K562 (cell line): ENCODE results near the gene FOXJ1. TPM values are rescaled to one million over a fixed set of nuclear protein-coding genes. Genes with fewer than 3 reads are reported as not detected.
A peak's percentile ranks its signal among the peaks of the same experiment; 100 is the strongest.

Source experiments
- ATAC-seq: fragments of 200-7000 bp; cut with Tn5 transposase; 3 replicates; pipeline ENCODE4 v1.9.1; 2020; ENCODE audit warnings: moderate library complexity
- BruUV-seq: library from RNA; stranded (reverse); fragments of 400-500 nt; replicated peaks from 2 replicates; lab custom pipeline; 2021; lab: Mats Ljungman, UMichigan
- CTCF ChIA-PET: fragments of 300-600 bp; formaldehyde crosslinking; extraction: SDS; loops from one replicate; lab custom pipeline; 2021; ENCODE audit warnings: low intra/inter-chr PET ratio; lab: Yijun Ruan, JAX
- POLR2A ChIA-PET: fragments of 300-600, 350-650 bp; sonication (Branson Sonifier 250); formaldehyde crosslinking; extraction: SDS; loops from one replicate; lab custom pipeline; 2021; ENCODE audit warnings: antibody characterized with exemption, inconsistent platforms; lab: Yijun Ruan, JAX
- DNase-seq, 4 experiments: peaks; one replicate each; pipeline versions ENCODE4 v3.0.0 to v3.0.0-alpha.2; 2011 to 2018; ENCODE audit warnings: low spot score in 3 of 4, mixed read lengths in 3 of 4; ENCODE audit errors: extremely low read depth in 1 of 4
- FAIRE-seq: peaks from 2 replicates; lab custom pipeline; 2011; peaks lifted over from hg19 to GRCh38; lab: Jason Lieb, UNC
- H2AFZ ChIP-seq: 2 replicates; pipeline ENCODE4 v1.6.0; 2011; ENCODE audit warnings: low read depth, low read length, control low read depth, inconsistent platforms
- H3K27ac ChIP-seq: fragments of 200-600 bp; 3 replicates; pipeline ENCODE4 v1.8.0; 2011; ENCODE audit warnings: low read depth, mild to moderate bottlenecking, control low read depth, inconsistent platforms, low read length, moderate library complexity, mixed read lengths; ENCODE audit errors: extremely low read depth
- H3K27me3 ChIP-seq, 2 experiments: fragments of 300-600 bp in 1 of 2; 2 replicates in 1 of 2; 3 replicates in 1 of 2; pipeline versions ENCODE4 v1.6.0 to v1.8.0; 2011; ENCODE audit warnings: inconsistent platforms in 2 of 2, low read length in 2 of 2, mild to moderate bottlenecking in 1 of 2, mixed read lengths in 1 of 2, moderate library complexity in 1 of 2; ENCODE audit not compliant: control insufficient read depth in 2 of 2, insufficient read depth in 2 of 2
- H3K36me3 ChIP-seq: fragments of 300-600 bp; 3 replicates; pipeline ENCODE4 v1.8.0; 2011; ENCODE audit warnings: mild to moderate bottlenecking, low read length, inconsistent platforms; ENCODE audit not compliant: control insufficient read depth, insufficient read depth
- H3K4me1 ChIP-seq, 2 experiments: fragments of 200-600 bp in 1 of 2; replicated peaks in 1 of 2; 2 replicates in 1 of 2; 3 replicates in 1 of 2; pipeline versions ENCODE4 v1.5.1 to v1.8.0; 2011; ENCODE audit warnings: inconsistent platforms in 2 of 2, low read length in 2 of 2, mild to moderate bottlenecking in 1 of 2, mixed read lengths in 1 of 2, moderate library complexity in 1 of 2; ENCODE audit not compliant: control insufficient read depth in 2 of 2, insufficient read depth in 2 of 2
- H3K4me2 ChIP-seq: 2 replicates; pipeline ENCODE4 v1.6.1; 2011; ENCODE audit warnings: low read length, control low read depth, inconsistent platforms, mixed read lengths; ENCODE audit not compliant: insufficient read depth
- H3K4me3 ChIP-seq: fragments of 200-600 bp; sonication (generic), shearing (Covaris generic); 2 replicates; pipeline ENCODE4 v1.5.1; 2016; ENCODE audit warnings: control low read depth, inconsistent platforms
- H3K79me2 ChIP-seq: fragments of 200-600 bp; 3 replicates; pipeline ENCODE4 v1.8.0; 2011; ENCODE audit warnings: low read length, inconsistent platforms; ENCODE audit not compliant: control insufficient read depth, insufficient read depth
- H3K9ac ChIP-seq, 2 experiments: 2 replicates each; pipeline versions ENCODE4 v1.6.0 to v1.6.1; 2011; ENCODE audit warnings: low read depth in 2 of 2, low read length in 2 of 2, control low read depth in 1 of 2, inconsistent platforms in 1 of 2, mild to moderate bottlenecking in 1 of 2, mixed read lengths in 1 of 2; ENCODE audit not compliant: insufficient read depth in 1 of 2
- H3K9me1 ChIP-seq: one replicate; pipeline ENCODE4 v1.6.0; 2011; ENCODE audit warnings: inconsistent platforms, mild to moderate bottlenecking, low read length, moderate library complexity; ENCODE audit not compliant: control insufficient read depth, insufficient read depth
- H3K9me3 ChIP-seq: replicated peaks from 2 replicates; pipeline ENCODE4 v1.5.1; 2011; ENCODE audit warnings: low read depth, low read length, inconsistent platforms; ENCODE audit not compliant: control insufficient read depth, insufficient read depth
- H4K20me1 ChIP-seq: replicated peaks from 2 replicates; pipeline ENCODE4 v1.6.1; 2011; ENCODE audit warnings: low read length, inconsistent platforms, mixed read lengths; ENCODE audit not compliant: control insufficient read depth, insufficient read depth
- C11orf30 ChIP-seq: fragments of 450-650 bp; IDR thresholded peaks from 2 replicates; pipeline ENCODE4 v1.6.1; 2016; ENCODE audit warnings: low read depth, mild to moderate bottlenecking
- FOXJ2 ChIP-seq: fragments of 200-800 bp; sonication (Bioruptor generic); IDR thresholded peaks from 2 replicates; pipeline ENCODE4 v1.6.1; 2016; ENCODE audit warnings: missing genetic modification characterization, missing compliant biosample characterization
- JUN ChIP-seq, 2 experiments: sonication (generic) in 1 of 2; formaldehyde crosslinking in 1 of 2; IDR thresholded peaks; 2 replicates each; pipeline versions ENCODE4 v1.6.1 to v1.8.0; 2012 to 2022; ENCODE audit warnings: borderline replicate concordance in 2 of 2, mild to moderate bottlenecking in 2 of 2, improper control_type of control experiment in 1 of 2, low read depth in 1 of 2, low read length in 1 of 2, missing genetic modification reagents in 1 of 2
- NFATC3 ChIP-seq: fragments of 450-650 bp; IDR thresholded peaks from 2 replicates; pipeline ENCODE4 v1.6.1; 2017; ENCODE audit warnings: mild to moderate bottlenecking
- NFYB ChIP-seq: IDR thresholded peaks from 2 replicates; pipeline ENCODE4 v1.6.1; 2011; ENCODE audit warnings: mild to moderate bottlenecking, moderate library complexity; ENCODE audit not compliant: insufficient read length; ENCODE audit errors: extremely low read depth
- STAT5B ChIP-seq: fragments of 250-450 bp; sonication (Bioruptor Pico); IDR thresholded peaks from 2 replicates; pipeline ENCODE4 v1.8.0; 2021; ENCODE audit warnings: mild to moderate bottlenecking, inconsistent platforms
- ZNF785 ChIP-seq: fragments of 250-450 bp; sonication (Bioruptor Pico); IDR thresholded peaks from 2 replicates; pipeline ENCODE4 v1.4.0; 2020; ENCODE audit warnings: mild to moderate bottlenecking
- WGBS: fragments of 100-300 bp; shearing (Covaris generic); methylation state at CpG from one replicate; pipeline ENCODE4 v1.1.6; 2016; ENCODE audit warnings: low coverage, mixed read lengths; ENCODE audit not compliant: insufficient coverage; ENCODE audit errors: missing lambda C conversion rate; 5-methylcytosine and 5-hydroxymethylcytosine counted together
- in situ Hi-C: fragments of 300-500 bp; cut with MboI; formaldehyde crosslinking; loops from 4 replicates; pipeline ENCODE4 v1.15.0; 2018; ENCODE audit warnings: inconsistent platforms, mixed read lengths
- intact Hi-C: fragments of 100-400 bp; cut with micrococcal nuclease; formaldehyde crosslinking; loops from 2 replicates; pipeline ENCODE4 v1.14.2; 2022
- polyA plus RNA-seq, 8 experiments: library from polyadenylated mRNA; depleted of rRNA in 4 of 8; stranded (reverse) in 5 of 8; unstranded in 3 of 8; fragments of >200 nt; fragmentation: Nextera tagmentation in 2 of 8; fragmentation: Illumina TruSeq in 1 of 8; extraction: Ambion mirVana in 2 of 8; extraction: Trizol in 1 of 8; gene quantifications; 2 replicates each; pipeline versions ENCODE4 v1.2.1 to v1.2.3, GENCODE V29; 2011 to 2014; ENCODE audit warnings: inconsistent platforms in 1 of 8, missing spikeins in 1 of 8
- total RNA-seq, 7 experiments: library from RNA; depleted of rRNA in 6 of 7; stranded (reverse); fragments of >200 nt in 6 of 7; fragmentation: Illumina TruSeq in 2 of 7; extraction: Trizol in 2 of 7; gene quantifications; 2 replicates each; pipeline versions ENCODE4 v1.2.1 to v1.2.3, GENCODE V29; 2011 to 2021; ENCODE audit warnings: low replicate concordance in 1 of 7
- TF ChIP-seq, protein P1 (sequence below): fragments of 450-650 bp; IDR thresholded peaks from 2 replicates; pipeline ENCODE4 v1.6.1; 2016; ENCODE audit warnings: low read depth, mild to moderate bottlenecking, moderate library complexity
- TF ChIP-seq, protein P2 (sequence below): fragments of 250-450 bp; sonication (Bioruptor Pico); IDR thresholded peaks from 2 replicates; pipeline ENCODE4 v1.8.0; 2021; ENCODE audit warnings: moderate library complexity, mild to moderate bottlenecking, inconsistent platforms
- TF ChIP-seq, protein P3 (sequence below): fragments of 250-450 bp; sonication (Bioruptor Pico); IDR thresholded peaks from 2 replicates; pipeline ENCODE4 v1.5.0; 2021
- TF ChIP-seq, protein P4 (sequence below): sonication (generic); formaldehyde crosslinking; IDR thresholded peaks from 2 replicates; pipeline ENCODE4 v1.8.0; 2022; ENCODE audit warnings: mild to moderate bottlenecking, missing genetic modification reagents

Gene FOXJ1
- total and polyA plus RNA-seq, 9 of the 15 experiments (the other 6 are each of a cell fraction or from before 2014, with no cell fraction given), result 0.07 TPM; not detected in 8

DNA sequence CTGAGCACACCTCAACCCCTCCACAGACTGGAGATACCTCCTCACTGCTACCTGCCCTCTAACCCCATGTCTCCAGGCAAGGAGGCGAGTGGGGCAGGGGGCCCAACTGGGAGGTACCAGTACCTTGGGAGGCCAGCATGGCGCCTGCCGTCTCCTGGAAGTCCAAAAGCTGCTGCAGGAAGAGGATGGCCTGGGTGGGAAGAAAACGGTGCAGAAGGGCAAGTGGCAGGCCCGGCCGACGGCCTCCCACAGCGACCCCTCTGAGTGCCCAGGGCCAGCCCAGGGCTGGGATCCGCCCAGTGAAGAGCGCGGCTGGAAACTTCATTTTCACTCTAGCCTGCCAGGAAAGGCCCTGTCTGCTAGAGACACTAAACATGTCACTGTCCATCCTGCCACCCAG is 53.5 kb downstream of the FOXJ1 start:
- H3K4me1 ChIP-seq, result peaks cover 0 to 16% of the 10 kb centered on the region in 2 experiments; a peak in 1 of 5 replicates
- no peak for ATAC-seq
- no peak overlapping the region for H3K27ac ChIP-seq
- BruUV-seq, result no TSS peak
- peaks cover 79% of the 10 kb centered on the region; the same call in 2 of the 3 replicates for H3K36me3 ChIP-seq
- H3K9me1 ChIP-seq, result no peaks in the 10 kb centered on the region
- POLR2A ChIA-PET, result interaction anchor here (0.7 kb wide), 1 partner anchor 44 kb away, joined by 3 read pairs; no protein-coding TSS in a partner anchor
- no peak for DNase-seq
- intact Hi-C loops (no loop called here), in situ Hi-C loops (no loop called here)
- FAIRE-seq, result no peak
- TF ChIP-seq, protein P1, sequence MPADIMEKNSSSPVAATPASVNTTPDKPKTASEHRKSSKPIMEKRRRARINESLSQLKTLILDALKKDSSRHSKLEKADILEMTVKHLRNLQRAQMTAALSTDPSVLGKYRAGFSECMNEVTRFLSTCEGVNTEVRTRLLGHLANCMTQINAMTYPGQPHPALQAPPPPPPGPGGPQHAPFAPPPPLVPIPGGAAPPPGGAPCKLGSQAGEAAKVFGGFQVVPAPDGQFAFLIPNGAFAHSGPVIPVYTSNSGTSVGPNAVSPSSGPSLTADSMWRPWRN, result no peak
- TF ChIP-seq STAT5B (CRISPR knock-in tag) (no peak), NFATC3 (no peak), C11orf30 (no peak), JUN (IDR thresholded peaks at IDR 0.05; ENCODE audit: borderline replicate concordance, low read depth, low read length) (no peak), JUN (CRISPR knock-in tag; IDR thresholded peaks at IDR 0.05; ENCODE audit: borderline replicate concordance) (no peak), ZNF785 (CRISPR knock-in tag) (no peak), FOXJ2 (tag) (no peak), NFYB (no peak)
- TF ChIP-seq, protein P2, sequence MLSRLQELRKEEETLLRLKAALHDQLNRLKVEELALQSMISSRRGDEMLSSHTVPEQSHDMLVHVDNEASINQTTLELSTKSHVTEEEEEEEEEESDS (CRISPR knock-in tag), result no peak
- TF ChIP-seq, protein P3, sequence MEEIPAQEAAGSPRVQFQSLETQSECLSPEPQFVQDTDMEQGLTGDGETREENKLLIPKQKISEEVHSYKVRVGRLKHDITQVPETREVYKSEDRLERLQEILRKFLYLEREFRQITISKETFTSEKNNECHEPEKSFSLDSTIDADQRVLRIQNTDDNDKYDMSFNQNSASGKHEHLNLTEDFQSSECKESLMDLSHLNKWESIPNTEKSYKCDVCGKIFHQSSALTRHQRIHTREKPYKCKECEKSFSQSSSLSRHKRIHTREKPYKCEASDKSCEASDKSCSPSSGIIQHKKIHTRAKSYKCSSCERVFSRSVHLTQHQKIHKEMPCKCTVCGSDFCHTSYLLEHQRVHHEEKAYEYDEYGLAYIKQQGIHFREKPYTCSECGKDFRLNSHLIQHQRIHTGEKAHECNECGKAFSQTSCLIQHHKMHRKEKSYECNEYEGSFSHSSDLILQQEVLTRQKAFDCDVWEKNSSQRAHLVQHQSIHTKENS (CRISPR knock-in tag), result no peak
- TF ChIP-seq, protein P4, sequence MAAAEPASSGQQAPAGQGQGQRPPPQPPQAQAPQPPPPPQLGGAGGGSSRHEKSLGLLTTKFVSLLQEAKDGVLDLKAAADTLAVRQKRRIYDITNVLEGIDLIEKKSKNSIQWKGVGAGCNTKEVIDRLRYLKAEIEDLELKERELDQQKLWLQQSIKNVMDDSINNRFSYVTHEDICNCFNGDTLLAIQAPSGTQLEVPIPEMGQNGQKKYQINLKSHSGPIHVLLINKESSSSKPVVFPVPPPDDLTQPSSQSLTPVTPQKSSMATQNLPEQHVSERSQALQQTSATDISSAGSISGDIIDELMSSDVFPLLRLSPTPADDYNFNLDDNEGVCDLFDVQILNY (CRISPR knock-in tag), result no peak
- TF ChIP-seq, all 486 proteins: peak for 0
- Histone ChIP-seq H3K4me2 (no peak overlapping the region), H3K4me3 (no peak overlapping the region), H4K20me1 (0 out of 2 replicates have a peak, but pooled peaks cover 5% of the 10 kb centered on the region), H2AFZ (no peak overlapping the region), H3K79me2 (no peaks in the 10 kb centered on the region), H3K9ac (peak overlapping the region in 1 of 2 experiments; percentile 50; a peak in 1 of 4 replicates), H3K9me3 (no peaks in the 10 kb centered on the region), H3K27me3 (no peaks in the 10 kb centered on the region)
- WGBS, result 92% methylated on average over 10 of the region's 11 CpGs
- CTCF ChIA-PET, result no interaction called here
